Gastroesophageal sphincter (tissue), 4 donors: ENCODE data around the gene SEC11A. TPM values are rescaled to one million over a fixed set of nuclear protein-coding genes. Genes with fewer than 3 reads are reported as not detected.

ENCODE experiments used
- ATAC-seq: fragments of 150-250 bp; one replicate; pipeline ENCODE4 v1.9.1; 2016; ENCODE audit warnings: mild to moderate bottlenecking, moderate library complexity
- H3K27ac ChIP-seq, 4 donors: fragments of 200-600 bp; sonication (generic) in 3 of 4; 1 replicate in 3 of 4; 2 replicates in 1 of 4; pipeline ENCODE4 v1.5.1; 2016 to 2019
- H3K27me3 ChIP-seq: fragments of 200-600 bp; sonication (generic); one replicate; pipeline ENCODE4 v1.5.1; 2019
- H3K36me3 ChIP-seq, 2 donors: fragments of 200-600 bp; sonication (generic); one replicate each; pipeline ENCODE4 v1.5.1; 2019; ENCODE audit warnings: control low read depth in 1 of 2
- H3K4me1 ChIP-seq, 3 donors: fragments of 200-600 bp; sonication (generic); 1 replicate in 2 of 3; 2 replicates in 1 of 3; pipeline ENCODE4 v1.5.1; 2016 to 2019; ENCODE audit warnings: control low read depth in 2 of 3
- H3K4me3 ChIP-seq, 2 donors: fragments of 200-600 bp; sonication (generic); one replicate each; pipeline ENCODE4 v1.5.1; 2019; ENCODE audit warnings: mild to moderate bottlenecking in 1 of 2, moderate library complexity in 1 of 2
- H3K9me3 ChIP-seq, 3 donors: fragments of 200-600 bp; sonication (generic); one replicate each; pipeline ENCODE4 v1.5.1; 2017 to 2019; ENCODE audit warnings: control low read depth in 2 of 3
- EP300 ChIP-seq: sonication (generic); formaldehyde crosslinking; IDR thresholded peaks from one replicate; pipeline ENCODE4 v1.6.1; 2017; ENCODE audit warnings: antibody characterized with exemption, mild to moderate bottlenecking
- POLR2A ChIP-seq, 2 donors: fragments of 450-650 bp; IDR thresholded peaks; one replicate each; pipeline ENCODE4 v1.6.1; 2017; ENCODE audit warnings: antibody characterized with exemption in 2 of 2, mild to moderate bottlenecking in 2 of 2, moderate library complexity in 1 of 2
- POLR2AphosphoS5 ChIP-seq: sonication (generic); formaldehyde crosslinking; IDR thresholded peaks from one replicate; pipeline ENCODE4 v1.6.1; 2017; ENCODE audit warnings: antibody characterized with exemption
- WGBS, 2 donors: methylation state at CpG; one replicate each; pipeline ENCODE4 v1.1.5; 2018; ENCODE audit warnings: low coverage in 1 of 2; 5-methylcytosine and 5-hydroxymethylcytosine counted together
- total RNA-seq, 4 donors: library from RNA; depleted of rRNA; stranded (reverse); fragments of >200 nt; gene quantifications; one replicate each; pipeline ENCODE4 v1.1.0, GENCODE V29; 2016
- TF ChIP-seq, protein P1 (sequence below), 4 experiments: fragments of 200-600 bp in 2 of 4; fragments of 450-650 bp in 2 of 4; sonication (generic) in 1 of 4; IDR thresholded peaks; one replicate each; pipeline ENCODE4 v1.5.1; 2017 to 2019; ENCODE audit warnings: antibody characterized with exemption in 4 of 4, mild to moderate bottlenecking in 2 of 4, moderate library complexity in 2 of 4

SEC11A gene
- total RNA-seq, 4 donors from 2014 or later = 63.3 to 139 (median 99.4) TPM

- Histone ChIP-seq H3K36me3 (no peaks in the 10 kb centered on the region), H3K4me1 (peaks cover 0 to 43% (median 18%) of the 10 kb centered on the region in 3 donors), H3K27me3 (no peaks in the 10 kb centered on the region), H3K4me3 (peak overlapping the region; percentile 52 to 65), H3K9me3 (no peaks in the 10 kb centered on the region), H3K27ac (peak overlapping the region; percentile 45 to 90 (median 85))
- TF ChIP-seq POLR2A (IDR thresholded peaks at IDR 0.05) = no peak
- TF ChIP-seq, protein P1, sequence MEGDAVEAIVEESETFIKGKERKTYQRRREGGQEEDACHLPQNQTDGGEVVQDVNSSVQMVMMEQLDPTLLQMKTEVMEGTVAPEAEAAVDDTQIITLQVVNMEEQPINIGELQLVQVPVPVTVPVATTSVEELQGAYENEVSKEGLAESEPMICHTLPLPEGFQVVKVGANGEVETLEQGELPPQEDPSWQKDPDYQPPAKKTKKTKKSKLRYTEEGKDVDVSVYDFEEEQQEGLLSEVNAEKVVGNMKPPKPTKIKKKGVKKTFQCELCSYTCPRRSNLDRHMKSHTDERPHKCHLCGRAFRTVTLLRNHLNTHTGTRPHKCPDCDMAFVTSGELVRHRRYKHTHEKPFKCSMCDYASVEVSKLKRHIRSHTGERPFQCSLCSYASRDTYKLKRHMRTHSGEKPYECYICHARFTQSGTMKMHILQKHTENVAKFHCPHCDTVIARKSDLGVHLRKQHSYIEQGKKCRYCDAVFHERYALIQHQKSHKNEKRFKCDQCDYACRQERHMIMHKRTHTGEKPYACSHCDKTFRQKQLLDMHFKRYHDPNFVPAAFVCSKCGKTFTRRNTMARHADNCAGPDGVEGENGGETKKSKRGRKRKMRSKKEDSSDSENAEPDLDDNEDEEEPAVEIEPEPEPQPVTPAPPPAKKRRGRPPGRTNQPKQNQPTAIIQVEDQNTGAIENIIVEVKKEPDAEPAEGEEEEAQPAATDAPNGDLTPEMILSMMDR (IDR thresholded peaks at IDR 0.05) = no peak
- TF ChIP-seq POLR2AphosphoS5 = no peak
- TF ChIP-seq EP300 = no peak
- 86% methylated on average over 1 of the region's 17 CpGs; no CpG with 5 or more reads in 1 of the 2 donors for WGBS, 2 donors
- ATAC-seq = no peak
Observed at GRCh38 chr15:84657748-84658079, 58.2 kb downstream of the SEC11A start.

DNA sequence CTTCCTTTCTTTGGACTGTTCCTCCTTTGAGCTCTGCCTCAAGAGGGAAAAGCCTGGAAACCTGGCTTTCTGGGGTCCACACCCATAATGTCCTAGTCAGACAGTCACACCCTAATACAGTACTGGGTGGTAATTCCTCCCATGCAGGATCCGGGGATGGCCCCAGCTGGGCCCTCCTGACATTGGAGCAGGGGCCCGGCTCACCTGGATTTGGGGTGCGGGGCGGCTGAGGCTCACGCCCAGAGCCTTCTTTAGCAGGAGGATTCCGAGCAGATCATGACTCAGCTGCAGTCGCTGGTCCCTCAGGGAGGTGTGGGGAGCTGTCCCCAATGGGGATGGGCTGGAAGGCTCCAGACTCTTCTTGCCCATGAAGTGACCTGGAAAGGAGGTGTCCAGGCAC is 59.0 kb downstream of the SEC11A start:
- H3K4me1 ChIP-seq = peaks cover 0 to 51% (median 22%) of the 10 kb centered on the region in 3 donors
- H3K4me3 ChIP-seq = no peak overlapping the region
- H3K36me3 ChIP-seq = peaks cover 0 to 5% of the 10 kb centered on the region in 2 donors
- ATAC-seq = no peak
- H3K27me3 ChIP-seq = no peaks in the 10 kb centered on the region
- no peak overlapping the region for H3K27ac ChIP-seq
- whole genome bisulfite sequencing, 2 donors = no CpG with 5 or more reads among the region's 7 CpGs
- TF ChIP-seq, protein P1 (IDR thresholded peaks at IDR 0.05) = no peak
- TF ChIP-seq EP300 = no peak
- no peak for TF ChIP-seq POLR2AphosphoS5
- no peak for TF ChIP-seq POLR2A (IDR thresholded peaks at IDR 0.05)
- no peaks in the 10 kb centered on the region for H3K9me3 ChIP-seq

DNA sequence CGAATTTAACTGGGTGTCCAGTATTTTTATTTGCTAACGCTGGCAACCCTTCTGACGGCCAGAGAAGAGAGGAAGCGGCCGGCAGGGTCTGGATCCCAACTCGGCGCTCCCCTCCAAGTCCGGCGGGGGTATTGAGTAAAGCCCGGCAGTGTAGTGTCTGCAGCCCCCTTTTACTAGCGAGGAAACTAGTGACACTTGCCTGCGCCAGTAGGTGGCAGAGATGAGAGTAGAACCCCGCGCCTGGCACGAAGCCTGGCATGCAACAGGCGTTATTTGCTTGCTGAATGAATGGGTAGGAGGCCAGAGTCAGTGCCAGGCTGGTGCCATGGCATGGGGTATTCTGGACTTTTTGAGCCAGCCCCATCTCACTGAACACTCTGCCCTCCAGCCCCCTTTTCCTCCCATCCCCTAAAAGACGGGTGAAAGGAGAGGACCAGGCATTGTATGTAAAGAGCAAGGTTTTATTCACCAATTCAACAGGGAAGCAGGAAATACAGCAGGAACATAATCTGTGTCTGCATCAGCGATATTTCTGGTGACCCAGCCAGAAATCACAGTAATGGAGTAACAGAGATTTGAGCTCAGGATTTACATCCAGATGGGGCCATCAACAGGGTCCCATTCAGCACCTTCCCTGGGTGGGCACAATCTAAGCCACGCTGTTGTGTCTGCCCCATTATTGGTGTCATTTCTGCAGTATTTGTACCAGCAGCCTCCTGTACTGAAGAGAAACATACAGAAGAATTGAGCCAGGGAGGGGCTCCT is 61.1 kb downstream of the SEC11A start:
- Histone ChIP-seq H3K4me1 (peaks cover 0 to 63% (median 22%) of the 10 kb centered on the region in 3 donors), H3K27me3 (no peaks in the 10 kb centered on the region), H3K27ac (peak overlapping the region; percentile 68 to 93 (median 89)), H3K36me3 (peaks cover 0 to 26% of the 10 kb centered on the region in 2 donors), H3K9me3 (no peaks in the 10 kb centered on the region), H3K4me3 (peak overlapping the region; percentile 71 to 76)
- TF ChIP-seq POLR2AphosphoS5 = peak; percentile 42
- no peak for TF ChIP-seq POLR2A (IDR thresholded peaks at IDR 0.05)
- TF ChIP-seq, protein P1 (IDR thresholded peaks at IDR 0.05) = peak in 3 of 4 experiments; percentile 71 to 76 (median 75)
- no peak for TF ChIP-seq EP300
- peak; percentile 38 for ATAC-seq
- WGBS, 2 donors = 0 to 4% methylated on average over 10 to 11 of the region's 19 CpGs

DNA sequence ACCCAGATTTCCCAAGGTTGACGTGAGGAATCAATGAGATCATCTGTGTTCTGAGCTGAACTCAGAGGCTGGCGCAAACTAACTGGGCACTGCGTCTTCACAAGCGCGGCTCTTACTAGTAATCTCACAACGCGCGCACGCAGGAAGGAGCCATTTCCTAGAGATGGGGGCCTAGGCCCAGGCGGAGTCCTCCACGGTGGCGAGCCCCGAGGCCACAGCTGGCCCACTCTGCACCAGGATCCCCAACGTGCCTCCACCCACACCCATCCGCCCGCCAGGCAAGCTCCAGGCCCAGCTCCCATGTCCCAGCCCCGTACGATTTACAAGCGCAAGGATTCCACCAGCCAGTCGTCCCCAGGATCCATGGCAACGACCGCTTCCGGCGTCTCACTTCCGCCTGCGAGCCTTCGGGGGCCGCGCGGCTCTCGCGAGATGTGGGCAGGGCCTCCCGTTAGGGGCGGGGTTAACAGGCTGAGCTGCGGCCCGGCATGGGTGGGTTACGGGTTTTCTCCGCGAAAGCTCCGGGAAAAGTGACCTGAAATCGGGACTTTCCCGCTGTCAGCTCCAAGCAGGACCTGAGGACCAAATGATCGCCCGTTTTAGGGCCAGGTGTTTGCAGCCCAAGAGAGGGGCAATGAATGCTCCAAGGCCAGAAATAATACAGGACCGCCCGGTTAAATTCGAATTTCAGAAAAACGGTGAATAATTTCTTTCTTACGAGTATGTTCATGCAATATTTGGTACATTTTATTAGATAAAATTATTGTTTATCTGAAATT is 61.8 kb downstream of the SEC11A start, which contains the start of gene WDR73:
TSS of gene WDR73 (minus strand) at position 374 of the 779 bp plus-strand sequence. CDS start at position 365, 9 bp downstream.
- H3K4me1 ChIP-seq = peaks cover 0 to 70% (median 22%) of the 10 kb centered on the region in 3 donors
- peaks cover 0 to 34% of the 10 kb centered on the region in 2 donors for H3K36me3 ChIP-seq
- 0 to 3% methylated on average over 5 to 22 of the region's 49 CpGs for WGBS, 2 donors
- no peaks in the 10 kb centered on the region for H3K27me3 ChIP-seq
- peak; percentile 90 for ATAC-seq
- peak within 1 kb of the TSS; percentile 68 to 93 (median 89) for H3K27ac ChIP-seq
- peak within 1 kb of the TSS; percentile 71 to 76 for H3K4me3 ChIP-seq
- TF ChIP-seq POLR2A (IDR thresholded peaks at IDR 0.05) = peak; percentile 69 to 70
- no peak for TF ChIP-seq EP300
- TF ChIP-seq POLR2AphosphoS5 = peak; percentile 81
- TF ChIP-seq, protein P1 (IDR thresholded peaks at IDR 0.05) = no peak
- H3K9me3 ChIP-seq = no peaks in the 10 kb centered on the region
